PC-9 (cell line): ENCODE measurements around the gene SDK2. TPM values are rescaled to one million over a fixed set of nuclear protein-coding genes. Genes with fewer than 3 reads are reported as not detected.

Experiments used
- BruUV-seq: library from RNA; stranded (reverse); fragments of 400-500 nt; replicated peaks from 2 replicates; lab custom pipeline; 2021; lab: Mats Ljungman, UMichigan
- CTCF ChIA-PET: fragments of 300-600 bp; sonication (Branson Sonifier 250); formaldehyde crosslinking; loops from one replicate; lab custom pipeline; 2022; ENCODE audit warnings: antibody characterized with exemption; lab: Charles Lee
- POLR2A ChIA-PET: fragments of 300-600 bp; sonication (Branson Sonifier 250); formaldehyde crosslinking; loops from one replicate; lab custom pipeline; 2022; ENCODE audit warnings: antibody characterized with exemption; ENCODE audit not compliant: unreplicated experiment; lab: Charles Lee
- DNase-seq, 2 experiments: peaks; one replicate each; pipeline versions ENCODE4 v3.0.0 to v3.0.0-alpha.2; 2015 to 2022; ENCODE audit warnings: mixed read lengths in 1 of 2
- H2AFZ ChIP-seq: fragments of 200-600 bp; sonication (generic); 2 replicates; pipeline ENCODE4 v1.8.1; 2017; ENCODE audit warnings: antibody characterized with exemption
- H3F3A ChIP-seq: fragments of 200-600 bp; sonication (generic); 2 replicates; pipeline ENCODE4 v1.8.1; 2017; ENCODE audit warnings: antibody characterized with exemption, mild to moderate bottlenecking, low read depth; ENCODE audit not compliant: insufficient read depth
- H3K27ac ChIP-seq: fragments of 200-600 bp; sonication (generic); 2 replicates; pipeline ENCODE4 v1.6.1; 2016; ENCODE audit warnings: mixed run types
- H3K27me3 ChIP-seq: fragments of 200-600 bp; sonication (generic); 2 replicates; pipeline ENCODE4 v1.6.1; 2016; ENCODE audit warnings: low read depth, mixed run types; ENCODE audit not compliant: insufficient read depth
- H3K36me3 ChIP-seq: fragments of 200-600 bp; sonication (generic); 2 replicates; pipeline ENCODE4 v1.6.1; 2016; ENCODE audit warnings: low read depth, mixed run types
- H3K4me1 ChIP-seq: fragments of 200-600 bp; sonication (generic); replicated peaks from 2 replicates; pipeline ENCODE4 v1.6.1; 2016; ENCODE audit warnings: mixed run types; ENCODE audit not compliant: insufficient read depth
- H3K4me2 ChIP-seq: fragments of 200-600 bp; sonication (generic); 2 replicates; pipeline ENCODE4 v1.6.1; 2017; ENCODE audit warnings: mixed run types
- H3K4me3 ChIP-seq: fragments of 200-600 bp; sonication (generic); 2 replicates; pipeline ENCODE4 v1.6.1; 2016; ENCODE audit warnings: mixed run types
- H3K79me2 ChIP-seq: fragments of 200-600 bp; sonication (generic); 2 replicates; pipeline ENCODE4 v1.6.1; 2017; ENCODE audit warnings: low read depth, mixed run types
- H3K9me2 ChIP-seq: fragments of 200-600 bp; sonication (generic); 2 replicates; pipeline ENCODE4 v1.8.1; 2017; ENCODE audit warnings: mild to moderate bottlenecking; ENCODE audit not compliant: insufficient read depth
- H3K9me3 ChIP-seq: fragments of 200-600 bp; sonication (generic); 2 replicates; pipeline ENCODE4 v1.8.1; 2016; ENCODE audit warnings: low read depth; ENCODE audit not compliant: insufficient read depth
- H4K20me1 ChIP-seq: fragments of 200-600 bp; sonication (generic); 2 replicates; pipeline ENCODE4 v1.8.1; 2017; ENCODE audit not compliant: insufficient read depth
- CTCF ChIP-seq: fragments of 200-600 bp; sonication (generic); conservative IDR thresholded peaks from 2 replicates; pipeline ENCODE4 v1.6.1; 2017; ENCODE audit warnings: mixed run types, antibody characterized with exemption, mild to moderate bottlenecking, moderate library complexity
- EZH2 ChIP-seq: fragments of 200-600 bp; sonication (generic); IDR thresholded peaks from 2 replicates; pipeline ENCODE4 v1.8.0; 2017; ENCODE audit warnings: antibody characterized with exemption, low read depth
- intact Hi-C: fragments of 100-400 bp; cut with micrococcal nuclease; formaldehyde crosslinking; loops from one replicate; pipeline ENCODE4 v1.10.0; 2022; ENCODE audit not compliant: unreplicated experiment
- total RNA-seq: library from RNA; stranded (reverse); gene quantifications from 2 replicates; pipeline ENCODE4 v1.2.3, GENCODE V29; 2021

The SDK2 gene
- total RNA-seq, 1 experiment from 2014 or later = 0.04 TPM

GRCh38 chr17:73466704-73467433, 177.4 kb downstream of the SDK2 start:
- no peaks in the 10 kb centered on the region for H3K79me2 ChIP-seq
- no TSS peak for BruUV-seq
- peaks cover 6% of the 10 kb centered on the region; the same call in 1 of the 2 replicates for H3F3A ChIP-seq
- no peaks in the 10 kb centered on the region for H4K20me1 ChIP-seq
- intact Hi-C loops = no loop called here
- no peaks in the 10 kb centered on the region for H3K9me2 ChIP-seq
- H3K9me3 ChIP-seq = no peaks in the 10 kb centered on the region
- peaks cover 82% of the 10 kb centered on the region for H3K27me3 ChIP-seq
- H3K4me1 ChIP-seq = no peaks in the 10 kb centered on the region
- H3K36me3 ChIP-seq = no peaks in the 10 kb centered on the region
- ChIA-PET CTCF (no interaction called here), POLR2A (no interaction called here)
- DNase-seq = no peak
- TF ChIP-seq EZH2 (no peak), CTCF (no peak)
- H3K4me3 ChIP-seq = no peak overlapping the region
- H3K4me2 ChIP-seq = no peak overlapping the region
- H2AFZ ChIP-seq = no peak overlapping the region
- no peak overlapping the region for H3K27ac ChIP-seq

GRCh38 chr17:73465953-73466230, 178.4 kb downstream of the SDK2 start:
- Histone ChIP-seq H3K9me3 (no peaks in the 10 kb centered on the region), H4K20me1 (no peaks in the 10 kb centered on the region), H2AFZ (no peak overlapping the region), H3K4me2 (no peak overlapping the region), H3K9me2 (no peaks in the 10 kb centered on the region), H3K4me3 (no peak overlapping the region), H3F3A (peaks cover 9% of the 10 kb centered on the region; the same call in 1 of the 2 replicates), H3K36me3 (no peaks in the 10 kb centered on the region), H3K4me1 (no peaks in the 10 kb centered on the region), H3K27ac (no peak overlapping the region), H3K79me2 (no peaks in the 10 kb centered on the region), H3K27me3 (peaks cover 72% of the 10 kb centered on the region)
- ChIA-PET CTCF (no interaction called here), POLR2A (no interaction called here)
- BruUV-seq = no TSS peak
- intact Hi-C loops = no loop called here
- DNase-seq = no peak
- TF ChIP-seq EZH2 = no peak
- TF ChIP-seq CTCF = no peak

DNA sequence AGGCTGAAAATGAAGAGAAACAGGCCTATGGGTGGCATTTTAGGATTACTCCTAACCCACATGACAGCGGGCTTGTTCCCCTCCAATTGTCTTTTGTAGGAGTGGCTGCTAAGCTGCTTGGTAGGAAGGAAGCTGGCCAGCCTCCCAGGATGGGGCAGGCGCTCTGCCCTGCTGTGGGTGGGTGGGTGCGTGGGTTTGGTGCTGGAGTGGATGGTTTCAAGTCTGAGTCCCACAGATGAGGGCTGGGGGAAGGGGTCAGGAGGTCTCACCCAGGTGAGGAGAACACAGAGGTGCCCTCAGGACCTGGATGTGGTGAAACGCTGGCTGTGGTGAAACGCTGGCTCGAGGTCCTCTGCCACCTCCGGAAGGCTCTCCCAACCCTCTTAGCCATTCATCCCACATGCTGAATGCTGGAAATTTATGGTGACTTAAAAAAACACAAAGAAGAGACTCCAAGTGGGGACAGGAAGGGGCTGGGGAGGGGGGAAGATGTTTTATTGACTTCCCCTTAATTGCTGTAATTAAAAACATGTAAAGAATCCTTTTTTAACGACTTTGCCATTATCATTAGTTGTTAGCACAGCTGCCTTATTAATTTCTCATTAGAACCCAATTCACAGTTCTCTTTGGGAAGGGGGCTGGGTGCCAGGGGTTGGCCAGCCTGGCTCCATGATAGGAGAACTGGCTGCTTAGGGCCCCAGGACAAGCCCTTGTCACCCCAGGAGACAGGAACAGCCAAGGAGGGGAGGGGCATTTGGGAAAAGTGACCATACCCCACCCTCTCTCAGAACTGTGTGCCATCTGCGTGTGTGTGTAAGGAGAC, 178.9 kb downstream of the SDK2 start:
- Histone ChIP-seq H2AFZ (no peak overlapping the region), H3K9me2 (no peaks in the 10 kb centered on the region), H3K4me1 (no peaks in the 10 kb centered on the region), H3F3A (peaks cover 9% of the 10 kb centered on the region; the same call in 1 of the 2 replicates), H3K4me2 (no peak overlapping the region), H3K27ac (no peak overlapping the region), H4K20me1 (no peaks in the 10 kb centered on the region), H3K36me3 (no peaks in the 10 kb centered on the region), H3K4me3 (no peak overlapping the region), H3K27me3 (peaks cover 67% of the 10 kb centered on the region), H3K79me2 (no peaks in the 10 kb centered on the region), H3K9me3 (no peaks in the 10 kb centered on the region)
- no peak for DNase-seq
- POLR2A ChIA-PET = no interaction called here
- CTCF ChIA-PET = no interaction called here
- intact Hi-C loops = no loop called here
- no TSS peak for BruUV-seq
- TF ChIP-seq EZH2 (no peak), CTCF (no peak)
